Skeletal muscle satellite cell (primary cell): ENCODE data around the gene RFFL.
"Not testable (repeated sequence)": the region's sequence is repeated elsewhere in the genome, so short reads cannot be mapped to it uniquely, and the experiment has no call there.

Experiments
- H3K27me3 ChIP-seq: 2 replicates; pipeline ENCODE4 v1.7.0; 2013; ENCODE audit warnings: low read length; ENCODE audit not compliant: control insufficient read depth, insufficient read depth
- H3K36me3 ChIP-seq: 2 replicates; pipeline ENCODE4 v1.7.0; 2013; ENCODE audit warnings: mild to moderate bottlenecking, control low read depth, low read length; ENCODE audit not compliant: insufficient read depth
- H3K4me1 ChIP-seq: 2 replicates; pipeline ENCODE4 v1.7.0; 2013; ENCODE audit warnings: low read length; ENCODE audit not compliant: control insufficient read depth, insufficient read depth
- H3K4me2 ChIP-seq: 2 replicates; pipeline ENCODE4 v1.7.0; 2013; ENCODE audit warnings: mild to moderate bottlenecking, low read length
- H3K4me3 ChIP-seq: 2 replicates; pipeline ENCODE4 v1.7.0; 2013; ENCODE audit warnings: low read length
- H3K9ac ChIP-seq: 2 replicates; pipeline ENCODE4 v1.7.0; 2013; ENCODE audit warnings: mild to moderate bottlenecking, low read depth, low read length, moderate library complexity
- H3K9me3 ChIP-seq: replicated peaks from 2 replicates; pipeline ENCODE4 v1.7.0; 2013; ENCODE audit warnings: mild to moderate bottlenecking, control low read depth, low read length

The RFFL gene

GRCh38 chr17:35000965-35001364 is 62.5 kb downstream of the RFFL start:
- H3K4me3 ChIP-seq, result not testable (repeated sequence)
- Histone ChIP-seq H3K36me3 (peaks cover 38% of the 10 kb centered on the region), H3K4me1 (peaks cover 14% of the 10 kb centered on the region)

GRCh38 chr17:34999456-34999855 is 64.1 kb downstream of the RFFL start:
- H3K36me3 ChIP-seq, result peaks cover 33% of the 10 kb centered on the region
- no peak overlapping the region for H3K4me2 ChIP-seq
- no peak overlapping the region for H3K4me3 ChIP-seq
- H3K4me1 ChIP-seq, result peaks cover 14% of the 10 kb centered on the region
- H3K9me3 ChIP-seq, result no peaks in the 10 kb centered on the region
- no peaks in the 10 kb centered on the region for H3K27me3 ChIP-seq
- H3K9ac ChIP-seq, result no peak overlapping the region

More at GRCh38 chr17:35000965-35001364, 62.5 kb downstream of the RFFL start:
- not testable (repeated sequence) for H3K27me3 ChIP-seq, H3K4me2 ChIP-seq, H3K9ac ChIP-seq, H3K9me3 ChIP-seq

- Histone ChIP-seq H3K9me3 (no peaks in the 10 kb centered on the region), H3K4me3 (no peak overlapping the region), H3K27me3 (no peaks in the 10 kb centered on the region), H3K4me1 (peaks cover 14% of the 10 kb centered on the region), H3K9ac (no peak overlapping the region), H3K36me3 (peaks cover 33% of the 10 kb centered on the region), H3K4me2 (no peak overlapping the region)
Measured at GRCh38 chr17:34998205-34998604, 65.3 kb downstream of the RFFL start.

GRCh38 chr17:34997355-34997862 is 66.1 kb downstream of the RFFL start:
- no peak overlapping the region for H3K4me2 ChIP-seq
- peaks cover 14% of the 10 kb centered on the region for H3K4me1 ChIP-seq
- H3K9ac ChIP-seq, result no peak overlapping the region
- H3K27me3 ChIP-seq, result no peaks in the 10 kb centered on the region
- H3K9me3 ChIP-seq, result no peaks in the 10 kb centered on the region
- H3K4me3 ChIP-seq, result no peak overlapping the region
- H3K36me3 ChIP-seq, result peaks cover 36% of the 10 kb centered on the region

GRCh38 chr17:34996422-34997285 is 66.9 kb downstream of the RFFL start:
- H3K9ac ChIP-seq, result no peak overlapping the region
- no peak overlapping the region for H3K4me2 ChIP-seq
- H3K36me3 ChIP-seq, result peaks cover 43% of the 10 kb centered on the region
- H3K4me3 ChIP-seq, result no peak overlapping the region
- no peaks in the 10 kb centered on the region for H3K9me3 ChIP-seq
- H3K27me3 ChIP-seq, result no peaks in the 10 kb centered on the region
- H3K4me1 ChIP-seq, result peaks cover 14% of the 10 kb centered on the region

GRCh38 chr17:34993031-34993430 is 70.5 kb downstream of the RFFL start:
- Histone ChIP-seq H3K4me1 (peaks cover 8% of the 10 kb centered on the region), H3K27me3 (no peaks in the 10 kb centered on the region), H3K9ac (no peak overlapping the region), H3K4me2 (no peak overlapping the region), H3K36me3 (peaks cover 50% of the 10 kb centered on the region), H3K4me3 (no peak overlapping the region), H3K9me3 (no peaks in the 10 kb centered on the region)

- Histone ChIP-seq H3K27me3 (no peaks in the 10 kb centered on the region), H3K9ac (no peak overlapping the region), H3K4me2 (no peak overlapping the region), H3K9me3 (no peaks in the 10 kb centered on the region), H3K36me3 (peaks cover 45% of the 10 kb centered on the region), H3K4me3 (no peak overlapping the region), H3K4me1 (no peaks in the 10 kb centered on the region)
Measured at GRCh38 chr17:34991606-34992005, 71.9 kb downstream of the RFFL start.

- H3K4me3 ChIP-seq, result no peak overlapping the region
- no peaks in the 10 kb centered on the region for H3K4me1 ChIP-seq
- no peaks in the 10 kb centered on the region for H3K27me3 ChIP-seq
- H3K4me2 ChIP-seq, result no peak overlapping the region
- no peak overlapping the region for H3K9ac ChIP-seq
- H3K9me3 ChIP-seq, result no peaks in the 10 kb centered on the region
- H3K36me3 ChIP-seq, result peaks cover 43% of the 10 kb centered on the region
Measured at GRCh38 chr17:34990921-34991365, 72.6 kb downstream of the RFFL start.

- Histone ChIP-seq H3K36me3 (peaks cover 43% of the 10 kb centered on the region), H3K4me2 (no peak overlapping the region), H3K9ac (no peak overlapping the region), H3K27me3 (no peaks in the 10 kb centered on the region), H3K4me3 (no peak overlapping the region), H3K9me3 (no peaks in the 10 kb centered on the region), H3K4me1 (no peaks in the 10 kb centered on the region)
Measured at GRCh38 chr17:34989473-34989872, 74.0 kb downstream of the RFFL start.

GRCh38 chr17:34988644-34989043 is 74.9 kb downstream of the RFFL start:
- Histone ChIP-seq H3K4me3 (no peak overlapping the region), H3K36me3 (peaks cover 40% of the 10 kb centered on the region), H3K4me1 (no peaks in the 10 kb centered on the region)

GRCh38 chr17:34987232-34987631 is 76.3 kb downstream of the RFFL start:
- Histone ChIP-seq H3K36me3 (peaks cover 29% of the 10 kb centered on the region), H3K27me3 (no peaks in the 10 kb centered on the region), H3K9ac (no peak overlapping the region), H3K4me3 (no peak overlapping the region), H3K4me1 (peaks cover under 1% of the 10 kb centered on the region), H3K4me2 (no peak overlapping the region), H3K9me3 (no peaks in the 10 kb centered on the region)

More at GRCh38 chr17:34988644-34989043, 74.9 kb downstream of the RFFL start:
- no peak overlapping the region for H3K9ac ChIP-seq
- H3K4me2 ChIP-seq, result no peak overlapping the region
- no peaks in the 10 kb centered on the region for H3K9me3 ChIP-seq
- no peaks in the 10 kb centered on the region for H3K27me3 ChIP-seq
